Spleen (tissue), 11 donors: ENCODE data around the gene DRD3. TPM values are rescaled to one million over a fixed set of nuclear protein-coding genes. Genes with fewer than 3 reads are reported as not detected.

Experiments used
- DNase-seq: peaks from one replicate; pipeline ENCODE4 v3.0.0-alpha.2; 2020
- H3K27ac ChIP-seq, 8 donors: fragments of 200-600 bp; sonication (generic) in 7 of 8; 1 replicate in 4 of 8; 2 replicates in 4 of 8; pipeline versions ENCODE4 v1.5.0 to v1.8.0; 2016 to 2021; ENCODE audit warnings: inconsistent platforms in 4 of 8, mild to moderate bottlenecking in 4 of 8, moderate library complexity in 1 of 8
- H3K27me3 ChIP-seq, 7 donors: fragments of 200-600 bp; sonication (generic) in 6 of 7; replicated peaks in 1 of 7; 1 replicate in 4 of 7; 2 replicates in 3 of 7; pipeline versions ENCODE4 v1.5.0 to v1.8.0; 2016 to 2021; ENCODE audit warnings: inconsistent platforms in 3 of 7, mild to moderate bottlenecking in 1 of 7
- H3K36me3 ChIP-seq, 6 donors: fragments of 200-600 bp; sonication (generic) in 5 of 6; 1 replicate in 4 of 6; 2 replicates in 2 of 6; pipeline versions ENCODE4 v1.5.0 to v1.8.0; 2016 to 2021; ENCODE audit warnings: inconsistent platforms in 2 of 6
- H3K4me1 ChIP-seq, 6 donors: fragments of 200-600 bp; sonication (generic) in 5 of 6; 1 replicate in 3 of 6; 2 replicates in 3 of 6; pipeline versions ENCODE4 v1.5.0 to v1.8.0; 2016 to 2021; ENCODE audit warnings: inconsistent platforms in 3 of 6
- H3K4me3 ChIP-seq, 8 donors: fragments of 200-600 bp; sonication (generic) in 7 of 8; 1 replicate in 4 of 8; 2 replicates in 4 of 8; pipeline versions ENCODE4 v1.5.0 to v1.8.0; 2016 to 2021; ENCODE audit warnings: inconsistent platforms in 4 of 8, mild to moderate bottlenecking in 4 of 8, moderate library complexity in 2 of 8
- H3K9me3 ChIP-seq, 8 donors: fragments of 200-600 bp; sonication (generic) in 7 of 8; 1 replicate in 4 of 8; 2 replicates in 4 of 8; pipeline versions ENCODE4 v1.5.0 to v1.8.0; 2016 to 2021; ENCODE audit warnings: inconsistent platforms in 4 of 8
- CTCF ChIP-seq, 11 experiments: fragments of 200-600 bp in 7 of 11; fragments of 450-650 bp in 4 of 11; sonication (generic) in 4 of 11; IDR thresholded peaks in 8 of 11; conservative IDR thresholded peaks in 3 of 11; 1 replicate in 7 of 11; 2 replicates in 4 of 11; pipeline versions ENCODE4 v1.4.0 to v1.8.0; 2016 to 2021; ENCODE audit warnings: antibody characterized with exemption in 11 of 11, inconsistent platforms in 4 of 11, mild to moderate bottlenecking in 1 of 11
- POLR2A ChIP-seq, 3 donors: fragments of 450-650 bp; IDR thresholded peaks; one replicate each; pipeline ENCODE4 v1.5.1; 2017; ENCODE audit warnings: antibody characterized with exemption in 3 of 3, mild to moderate bottlenecking in 1 of 3
- POLR2AphosphoS5 ChIP-seq, 3 donors: sonication (generic); formaldehyde crosslinking; IDR thresholded peaks; one replicate each; pipeline ENCODE4 v1.5.1; 2017; ENCODE audit warnings: antibody characterized with exemption in 3 of 3
- WGBS, 5 donors: extraction: QIAGEN DNeasy Blood & Tissue Kit in 3 of 5; methylation state at CpG; one replicate each; pipeline versions ENCODE4 v1.1.5 to v1.1.7; 2013 to 2018; 5-methylcytosine and 5-hydroxymethylcytosine counted together
- intact Hi-C: fragments of 100-400 bp; cut with DNase I; formaldehyde crosslinking; loops from one replicate; pipeline ENCODE4 v1.15.0; 2023; ENCODE audit warnings: low total_unique reads
- polyA plus RNA-seq, 3 donors: library from polyadenylated mRNA; stranded (reverse); fragments of 200-250 nt; gene quantifications; one replicate each; pipeline ENCODE4 v1.2.1, GENCODE V29; 2013
- total RNA-seq, 7 donors: library from RNA; depleted of rRNA in 3 of 7; stranded (reverse); fragments of >200 nt in 3 of 7; fragmentation: NEBNext Ultra II Directional in 4 of 7; extraction: Animal tissue kit (Norgen Biotek cat#: 25700) in 4 of 7; gene quantifications; one replicate each; pipeline versions ENCODE4 v1.1.0 to v1.2.1, GENCODE V29; 2016 to 2021
- donor health status: healthy with polysubstance abuse.
- donor health status: DM: no; HTN: no; CAD: no; lungs with moderate emphysema.
- donor health status: DM: no; HTN: no; CAD: no.
- donor health status: Bipolar disorder and iron deficiency.
- donor health status: healthy.
- donor health status: DM: no; HTN: no; CAD: no.
- donor health status: DM: yes; HTN: yes; CAD: no.

Gene DRD3
- total and polyA plus RNA-seq, 10 donors, result 0.30 TPM; not detected in 9

GRCh38 chr3:114104414-114104813 lies 74.4 kb downstream of the DRD3 start:
- TF ChIP-seq POLR2AphosphoS5 (IDR thresholded peaks at IDR 0.05) (no peak), POLR2A (IDR thresholded peaks at IDR 0.05) (no peak), CTCF (IDR thresholded peaks at IDR 0.05 in 8 of 11, conservative IDR thresholded peaks at IDR 0.05 in 3 of 11) (no peak)
- Histone ChIP-seq H3K4me1 (peaks cover 0 to 5% (median 0%) of the 10 kb centered on the region in 6 donors), H3K4me3 (no peak overlapping the region), H3K36me3 (no peaks in the 10 kb centered on the region), H3K27me3 (peaks cover 0 to 4% (median 0%) of the 10 kb centered on the region in 7 donors), H3K27ac (no peak overlapping the region), H3K9me3 (no peaks in the 10 kb centered on the region)
- 93 to 99% (median 97%) methylated on average over 3 of the region's 3 CpGs for WGBS, 5 donors
- intact Hi-C loops, result no loop called here
- DNase-seq, result no peak

- Histone ChIP-seq H3K27me3 (peaks cover 0 to 4% (median 0%) of the 10 kb centered on the region in 7 donors), H3K27ac (no peak overlapping the region), H3K4me3 (no peak overlapping the region), H3K4me1 (peaks cover 0 to 5% (median 0%) of the 10 kb centered on the region in 6 donors), H3K36me3 (no peaks in the 10 kb centered on the region), H3K9me3 (no peaks in the 10 kb centered on the region)
- intact Hi-C loops, result no loop called here
- no peak for DNase-seq
- WGBS, 5 donors, result 82 to 95% (median 91%) methylated on average over 4 of the region's 4 CpGs
- TF ChIP-seq POLR2A (IDR thresholded peaks at IDR 0.05) (no peak), CTCF (IDR thresholded peaks at IDR 0.05 in 8 of 11, conservative IDR thresholded peaks at IDR 0.05 in 3 of 11) (no peak), POLR2AphosphoS5 (IDR thresholded peaks at IDR 0.05) (no peak)
Measured at GRCh38 chr3:114103858-114104257, 75.0 kb downstream of the DRD3 start.

- Histone ChIP-seq H3K4me3 (no peak overlapping the region), H3K36me3 (no peaks in the 10 kb centered on the region), H3K27me3 (peaks cover 0 to 3% (median 0%) of the 10 kb centered on the region in 7 donors), H3K4me1 (peaks cover 0 to 5% (median 0%) of the 10 kb centered on the region in 6 donors), H3K9me3 (no peaks in the 10 kb centered on the region), H3K27ac (no peak overlapping the region)
- no peak for TF ChIP-seq POLR2A (IDR thresholded peaks at IDR 0.05)
- TF ChIP-seq CTCF (IDR thresholded peaks at IDR 0.05 in 8 of 11, conservative IDR thresholded peaks at IDR 0.05 in 3 of 11), result no peak
- TF ChIP-seq POLR2AphosphoS5 (IDR thresholded peaks at IDR 0.05), result no peak
- intact Hi-C loops, result no loop called here
- 95 to 98% (median 96%) methylated on average over 20 to 27 of the region's 27 CpGs for WGBS, 5 donors
- DNase-seq, result no peak
Measured at GRCh38 chr3:114103181-114103580, 75.7 kb downstream of the DRD3 start.

- Histone ChIP-seq H3K4me3 (no peak overlapping the region), H3K27me3 (no peaks in the 10 kb centered on the region), H3K4me1 (peaks cover 0 to 5% (median 0%) of the 10 kb centered on the region in 6 donors), H3K36me3 (no peaks in the 10 kb centered on the region), H3K27ac (no peak overlapping the region), H3K9me3 (no peaks in the 10 kb centered on the region)
- intact Hi-C loops, result no loop called here
- TF ChIP-seq CTCF (IDR thresholded peaks at IDR 0.05 in 8 of 11, conservative IDR thresholded peaks at IDR 0.05 in 3 of 11), result no peak
- TF ChIP-seq POLR2A (IDR thresholded peaks at IDR 0.05), result no peak
- no peak for TF ChIP-seq POLR2AphosphoS5 (IDR thresholded peaks at IDR 0.05)
- 78 to 88% (median 83%) methylated on average over 1 of the region's 1 CpG for WGBS, 5 donors
- no peak for DNase-seq
Measured at GRCh38 chr3:114101101-114101500, 77.8 kb downstream of the DRD3 start.
